IMR-90 (cell line): Measurements from ENCODE around the gene USO1. TPM values are rescaled to one million over a fixed set of nuclear protein-coding genes. Genes with fewer than 3 reads are reported as not detected.
A peak's percentile ranks its signal among the peaks of the same experiment; 100 is the strongest.
"Not testable (repeated sequence)": the region's sequence is repeated elsewhere in the genome, so short reads cannot be mapped to it uniquely, and the experiment has no call there.

Experiments
- ATAC-seq: fragments of 200-7000 bp; cut with Tn5 transposase; 2 replicates; pipeline ENCODE4 v1.9.1; 2020; ENCODE audit warnings: low read depth, mild to moderate bottlenecking, moderate library complexity
- BruUV-seq: library from RNA; stranded (reverse); fragments of 400-500 nt; replicated peaks from 2 replicates; lab custom pipeline; 2021; lab: Mats Ljungman, UMichigan
- CTCF ChIA-PET: fragments of 300-600 bp; formaldehyde crosslinking; extraction: SDS; loops from one replicate; lab custom pipeline; 2021; ENCODE audit warnings: antibody characterized with exemption; lab: Yijun Ruan, JAX
- POLR2A ChIA-PET: fragments of 300-600 bp; sonication (Branson Sonifier 250); formaldehyde crosslinking; loops from one replicate; lab custom pipeline; 2022; ENCODE audit warnings: antibody characterized with exemption; ENCODE audit not compliant: unreplicated experiment; lab: Charles Lee
- DNase-seq: peaks from one replicate; pipeline ENCODE4 v3.0.0; 2013
- H2AFZ ChIP-seq: replicated peaks from 2 replicates; pipeline ENCODE3; 2013; ENCODE audit warnings: low read length, mild to moderate bottlenecking; ENCODE audit not compliant: poor library complexity
- H2AK5ac ChIP-seq: 2 replicates; pipeline ENCODE4 v1.6.1; 2013; ENCODE audit warnings: low read depth, low read length, inconsistent platforms
- H2AK9ac ChIP-seq: replicated peaks from 2 replicates; pipeline ENCODE3; 2013; ENCODE audit warnings: mild to moderate bottlenecking, low read depth, low read length, moderate library complexity; ENCODE audit not compliant: poor library complexity
- H2BK120ac ChIP-seq: 2 replicates; pipeline ENCODE4 v1.6.1; 2013; ENCODE audit warnings: low read depth, low read length, inconsistent platforms
- H2BK15ac ChIP-seq: 3 replicates; pipeline ENCODE4 v1.6.1; 2013; ENCODE audit warnings: low read depth, low read length, inconsistent platforms
- H2BK20ac ChIP-seq: 2 replicates; pipeline ENCODE4 v1.6.1; 2013; ENCODE audit warnings: low read depth, mild to moderate bottlenecking, inconsistent platforms, low read length, moderate library complexity
- H2BK5ac ChIP-seq: 2 replicates; pipeline ENCODE4 v1.6.1; 2013; ENCODE audit warnings: mild to moderate bottlenecking, low read depth, low read length, inconsistent platforms; ENCODE audit not compliant: poor library complexity, severe bottlenecking
- H3K14ac ChIP-seq: replicated peaks from 2 replicates; pipeline ENCODE4 v1.6.1; 2013; ENCODE audit warnings: low read depth, low read length, inconsistent platforms
- H3K18ac ChIP-seq: 2 replicates; pipeline ENCODE4 v1.6.1; 2013; ENCODE audit warnings: low read depth, low read length, control low read depth
- H3K23ac ChIP-seq: 2 replicates; pipeline ENCODE4 v1.6.1; 2013; ENCODE audit warnings: low read depth, low read length, inconsistent platforms
- H3K27ac ChIP-seq: 2 replicates; pipeline ENCODE4 v1.5.1; 2013; ENCODE audit warnings: mild to moderate bottlenecking, control low read depth, low read length; ENCODE audit not compliant: insufficient read depth
- H3K27me3 ChIP-seq: 2 replicates; pipeline ENCODE4 v1.6.1; 2013; ENCODE audit warnings: low read length; ENCODE audit not compliant: control insufficient read depth, insufficient read depth
- H3K36me3 ChIP-seq: 2 replicates; pipeline ENCODE4 v1.6.1; 2013; ENCODE audit warnings: low read length, mixed read lengths; ENCODE audit not compliant: control insufficient read depth, insufficient read depth
- H3K4ac ChIP-seq: 2 replicates; pipeline ENCODE4 v1.6.1; 2013; ENCODE audit warnings: low read depth, low read length, inconsistent platforms
- H3K4me1 ChIP-seq: 2 replicates; pipeline ENCODE4 v1.6.1; 2013; ENCODE audit warnings: low read length, mixed read lengths; ENCODE audit not compliant: control insufficient read depth, insufficient read depth
- H3K4me2 ChIP-seq: 2 replicates; pipeline ENCODE4 v1.6.1; 2013; ENCODE audit warnings: low read depth, mild to moderate bottlenecking, control low read depth, low read length, moderate library complexity
- H3K4me3 ChIP-seq: 2 replicates; pipeline ENCODE4 v1.5.1; 2013; ENCODE audit warnings: low read depth, mild to moderate bottlenecking, control low read depth, low read length, moderate library complexity; ENCODE audit not compliant: insufficient read depth
- H3K56ac ChIP-seq: 2 replicates; pipeline ENCODE4 v1.6.1; 2013; ENCODE audit warnings: low read length, inconsistent platforms; ENCODE audit not compliant: insufficient read depth; ENCODE audit errors: extremely low read depth
- H3K79me1 ChIP-seq, 2 experiments: 2 replicates each; pipeline ENCODE4 v1.6.1; 2013; ENCODE audit warnings: low read length in 2 of 2, inconsistent platforms in 1 of 2, low read depth in 1 of 2
- H3K9ac ChIP-seq: 2 replicates; pipeline ENCODE4 v1.6.1; 2013; ENCODE audit warnings: low read depth, low read length, control low read depth
- H3K9me1 ChIP-seq: 2 replicates; pipeline ENCODE4 v1.6.1; 2013; ENCODE audit warnings: low read length, inconsistent platforms; ENCODE audit not compliant: insufficient read depth
- H3K9me3 ChIP-seq: 2 replicates; pipeline ENCODE4 v1.6.1; 2013; ENCODE audit warnings: low read length; ENCODE audit not compliant: control insufficient read depth, insufficient read depth
- H4K20me1 ChIP-seq: 2 replicates; pipeline ENCODE4 v1.6.1; 2013; ENCODE audit warnings: low read length, inconsistent platforms; ENCODE audit not compliant: insufficient read depth
- H4K5ac ChIP-seq: 2 replicates; pipeline ENCODE4 v1.6.1; 2013; ENCODE audit warnings: mild to moderate bottlenecking, low read depth, low read length, control low read depth
- H4K8ac ChIP-seq, 2 experiments: 2 replicates each; pipeline ENCODE4 v1.6.1; 2013; ENCODE audit warnings: low read depth in 2 of 2, low read length in 2 of 2, control low read depth in 1 of 2, inconsistent platforms in 1 of 2
- H4K91ac ChIP-seq: 2 replicates; pipeline ENCODE4 v1.6.1; 2013; ENCODE audit warnings: low read depth, low read length, inconsistent platforms; ENCODE audit not compliant: insufficient read depth
- WGBS, 2 experiments: methylation state at CpG; one replicate each; pipeline versions ENCODE4 v1.1.5 to v1.1.7; 2013; ENCODE audit warnings: missing lambda C conversion rate in 2 of 2; ENCODE audit not compliant: insufficient read length in 1 of 2; ENCODE audit errors: extremely low coverage in 2 of 2; 5-methylcytosine and 5-hydroxymethylcytosine counted together
- dilution Hi-C: fragments of 300-500 bp; cut with HindIII; formaldehyde crosslinking; loops from one replicate; pipeline ENCODE4 v1.14.3; 2018; ENCODE audit warnings: low sequenced_read_pairs; ENCODE audit not compliant: unreplicated experiment
- in situ Hi-C: fragments of 300-500 bp; cut with MboI; formaldehyde crosslinking; loops from 3 replicates; pipeline ENCODE4 v1.14.3; 2019; ENCODE audit warnings: low sequenced_read_pairs, inconsistent platforms, mixed read lengths
- intact Hi-C: fragments of 100-400 bp; cut with micrococcal nuclease; formaldehyde crosslinking; loops from 2 replicates; pipeline ENCODE4 v1.10.0; 2022
- polyA plus RNA-seq, 3 experiments: library from polyadenylated mRNA; depleted of rRNA; stranded (reverse); fragments of >200 nt; gene quantifications; 2 replicates each; pipeline ENCODE4 v1.2.3, GENCODE V29; 2012; ENCODE audit warnings: low replicate concordance in 1 of 3
- total RNA-seq: library from RNA; depleted of rRNA; stranded (reverse); fragments of >200 nt; gene quantifications from 2 replicates; pipeline ENCODE4 v1.2.3, GENCODE V29; 2012

Gene USO1
- total and polyA plus RNA-seq, 2 of the 4 experiments (the other 2 are of a cell fraction): 63.7 to 121 TPM

GRCh38 chr4:75716054-75716453 lies 8.3 kb upstream of the USO1 start:
- H3K4me3 ChIP-seq, POLR2A ChIA-PET, H4K5ac ChIP-seq, intact Hi-C loops, DNase-seq, H4K8ac ChIP-seq, H2BK15ac ChIP-seq, H2BK5ac ChIP-seq, H4K20me1 ChIP-seq, H3K18ac ChIP-seq, H3K56ac ChIP-seq, H3K27ac ChIP-seq, BruUV-seq, in situ Hi-C loops, H3K9ac ChIP-seq, H3K27me3 ChIP-seq, H3K9me1 ChIP-seq, H3K23ac ChIP-seq, H3K9me3 ChIP-seq, ATAC-seq, dilution Hi-C loops, H3K36me3 ChIP-seq, H3K4me2 ChIP-seq: not testable (repeated sequence)
- CTCF ChIA-PET: interaction anchor here (0.5 to 1.9 kb wide), 2 partner anchors 8 to 38 kb away, joined by 3 to 5 read pairs; partner anchors contain the start of gene USO1
- H2AK5ac ChIP-seq: peak overlapping the region; percentile 43; the same call in 1 of the 2 replicates
- H3K4me1 ChIP-seq: peaks cover 13% of the 10 kb centered on the region
- H2BK20ac ChIP-seq: peak overlapping the region; percentile 26; the same call in 1 of the 2 replicates
- H3K4ac ChIP-seq: peak overlapping the region; percentile 19; the same call in 1 of the 2 replicates
- WGBS, 2 experiments: 100% methylated on average over 1 of the region's 3 CpGs; no CpG with 5 or more reads in 1 of the 2 experiments
- peak overlapping the region; percentile 65; the same call in 1 of the 2 replicates for H2BK120ac ChIP-seq
- H4K91ac ChIP-seq: peak overlapping the region; percentile 33; the same call in 1 of the 2 replicates
- H2AK9ac ChIP-seq: peak overlapping the region; percentile 17
- H3K79me1 ChIP-seq: peaks cover 6 to 32% of the 10 kb centered on the region in 2 experiments; a peak in 2 of 4 replicates
- H3K14ac ChIP-seq: 0 out of 2 replicates have a peak overlapping the region, but pooled peaks have one; percentile 37
- peak overlapping the region; percentile 13 for H2AFZ ChIP-seq
